ENCODE data around the gene POMP.

- TF ChIP-seq CTCF (IDR thresholded peaks at IDR 0.05) (no peak), POLR2AphosphoS5 (IDR thresholded peaks at IDR 0.05) (no peak), POLR2A (IDR thresholded peaks at IDR 0.05) (no peak)
Measured at GRCh38 chr13:28717170-28717569, 58.2 kb downstream of the POMP start.
